ENCODE data around the gene KCNAB3. TPM values are rescaled to one million over a fixed set of nuclear protein-coding genes. Genes with fewer than 3 reads are reported as not detected.

The KCNAB3 gene
- polyA plus RNA-seq, 1 donor from 2014 or later = 5.6 TPM

DNA sequence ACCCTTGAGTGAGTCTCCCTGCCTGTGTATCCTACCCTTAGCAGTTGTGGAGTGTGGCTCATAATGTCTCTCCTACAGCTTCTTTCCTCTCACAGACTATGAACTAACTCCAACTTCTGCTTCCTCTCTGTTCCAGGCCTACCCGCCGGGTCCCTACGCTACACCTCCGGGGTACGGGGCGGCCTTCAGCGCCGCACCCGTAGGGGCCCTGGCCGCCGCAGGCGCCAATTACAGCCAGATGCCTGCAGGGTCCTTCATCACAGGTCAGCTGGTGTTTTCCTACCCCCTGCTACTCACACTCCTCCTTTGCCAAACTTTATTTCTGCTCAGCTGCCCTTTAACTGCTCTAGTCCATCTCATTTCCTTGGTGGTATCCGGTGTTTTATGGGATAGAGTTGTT lies 18.9 kb downstream of the KCNAB3 start:
- no peaks in the 10 kb centered on the region for H3K79me2 ChIP-seq (replicated peaks; ENCODE audit: insufficient read depth, low read length)
- no peaks in the 10 kb centered on the region for H3K36me3 ChIP-seq (ENCODE audit: insufficient read depth, low read length)
- no peak overlapping the region for H3K4me3 ChIP-seq (ENCODE audit: low read length)
- no peaks in the 10 kb centered on the region for H3K9me2 ChIP-seq (ENCODE audit: insufficient read depth, low read length)
- H3K4me2 ChIP-seq (ENCODE audit: low read length) = no peak overlapping the region
- peaks cover 9% of the 10 kb centered on the region for H3F3A ChIP-seq (ENCODE audit: insufficient read depth, low read length, poor library complexity, severe bottlenecking)
- no peak overlapping the region for H3K9ac ChIP-seq (ENCODE audit: low read length)
- H2AFZ ChIP-seq (ENCODE audit: low read depth, low read length) = no peak overlapping the region
- H3K27ac ChIP-seq (ENCODE audit: low read length) = no peak overlapping the region
- TF ChIP-seq EP300 (conservative IDR thresholded peaks at IDR 0.05; ENCODE audit: poor library complexity, severe bottlenecking) = no peak
- no peak for TF ChIP-seq POLR2AphosphoS5 (IDR thresholded peaks at IDR 0.05)
- TF ChIP-seq, protein P1, sequence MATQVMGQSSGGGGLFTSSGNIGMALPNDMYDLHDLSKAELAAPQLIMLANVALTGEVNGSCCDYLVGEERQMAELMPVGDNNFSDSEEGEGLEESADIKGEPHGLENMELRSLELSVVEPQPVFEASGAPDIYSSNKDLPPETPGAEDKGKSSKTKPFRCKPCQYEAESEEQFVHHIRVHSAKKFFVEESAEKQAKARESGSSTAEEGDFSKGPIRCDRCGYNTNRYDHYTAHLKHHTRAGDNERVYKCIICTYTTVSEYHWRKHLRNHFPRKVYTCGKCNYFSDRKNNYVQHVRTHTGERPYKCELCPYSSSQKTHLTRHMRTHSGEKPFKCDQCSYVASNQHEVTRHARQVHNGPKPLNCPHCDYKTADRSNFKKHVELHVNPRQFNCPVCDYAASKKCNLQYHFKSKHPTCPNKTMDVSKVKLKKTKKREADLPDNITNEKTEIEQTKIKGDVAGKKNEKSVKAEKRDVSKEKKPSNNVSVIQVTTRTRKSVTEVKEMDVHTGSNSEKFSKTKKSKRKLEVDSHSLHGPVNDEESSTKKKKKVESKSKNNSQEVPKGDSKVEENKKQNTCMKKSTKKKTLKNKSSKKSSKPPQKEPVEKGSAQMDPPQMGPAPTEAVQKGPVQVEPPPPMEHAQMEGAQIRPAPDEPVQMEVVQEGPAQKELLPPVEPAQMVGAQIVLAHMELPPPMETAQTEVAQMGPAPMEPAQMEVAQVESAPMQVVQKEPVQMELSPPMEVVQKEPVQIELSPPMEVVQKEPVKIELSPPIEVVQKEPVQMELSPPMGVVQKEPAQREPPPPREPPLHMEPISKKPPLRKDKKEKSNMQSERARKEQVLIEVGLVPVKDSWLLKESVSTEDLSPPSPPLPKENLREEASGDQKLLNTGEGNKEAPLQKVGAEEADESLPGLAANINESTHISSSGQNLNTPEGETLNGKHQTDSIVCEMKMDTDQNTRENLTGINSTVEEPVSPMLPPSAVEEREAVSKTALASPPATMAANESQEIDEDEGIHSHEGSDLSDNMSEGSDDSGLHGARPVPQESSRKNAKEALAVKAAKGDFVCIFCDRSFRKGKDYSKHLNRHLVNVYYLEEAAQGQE (IDR thresholded peaks at IDR 0.05; ENCODE audit: borderline replicate concordance) = no peak
- TF ChIP-seq MXI1 (conservative IDR thresholded peaks at IDR 0.05; ENCODE audit: poor library complexity, severe bottlenecking) = no peak
- no peak for TF ChIP-seq TAF1 (IDR thresholded peaks at IDR 0.05; ENCODE audit: low read depth)
- TF ChIP-seq, protein P2, sequence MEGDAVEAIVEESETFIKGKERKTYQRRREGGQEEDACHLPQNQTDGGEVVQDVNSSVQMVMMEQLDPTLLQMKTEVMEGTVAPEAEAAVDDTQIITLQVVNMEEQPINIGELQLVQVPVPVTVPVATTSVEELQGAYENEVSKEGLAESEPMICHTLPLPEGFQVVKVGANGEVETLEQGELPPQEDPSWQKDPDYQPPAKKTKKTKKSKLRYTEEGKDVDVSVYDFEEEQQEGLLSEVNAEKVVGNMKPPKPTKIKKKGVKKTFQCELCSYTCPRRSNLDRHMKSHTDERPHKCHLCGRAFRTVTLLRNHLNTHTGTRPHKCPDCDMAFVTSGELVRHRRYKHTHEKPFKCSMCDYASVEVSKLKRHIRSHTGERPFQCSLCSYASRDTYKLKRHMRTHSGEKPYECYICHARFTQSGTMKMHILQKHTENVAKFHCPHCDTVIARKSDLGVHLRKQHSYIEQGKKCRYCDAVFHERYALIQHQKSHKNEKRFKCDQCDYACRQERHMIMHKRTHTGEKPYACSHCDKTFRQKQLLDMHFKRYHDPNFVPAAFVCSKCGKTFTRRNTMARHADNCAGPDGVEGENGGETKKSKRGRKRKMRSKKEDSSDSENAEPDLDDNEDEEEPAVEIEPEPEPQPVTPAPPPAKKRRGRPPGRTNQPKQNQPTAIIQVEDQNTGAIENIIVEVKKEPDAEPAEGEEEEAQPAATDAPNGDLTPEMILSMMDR (IDR thresholded peaks at IDR 0.05; ENCODE audit: poor library complexity, severe bottlenecking) = no peak
- TF ChIP-seq EZH2 (IDR thresholded peaks at IDR 0.05; ENCODE audit: borderline replicate concordance, insufficient read depth, low read length, poor library complexity, severe bottlenecking) = no peak
- TF ChIP-seq RAD21 (conservative IDR thresholded peaks at IDR 0.05) = no peak
- no peak for TF ChIP-seq SMC3 (conservative IDR thresholded peaks at IDR 0.05; ENCODE audit: poor library complexity)
- no peaks in the 10 kb centered on the region for H3K9me3 ChIP-seq (ENCODE audit: low read length)
- H4K20me1 ChIP-seq (ENCODE audit: insufficient read depth) = peaks cover 6% of the 10 kb centered on the region
- no peaks in the 10 kb centered on the region for H3K27me3 ChIP-seq (ENCODE audit: insufficient read depth, low read depth, low read length)

GRCh38 chr17:7910281-7910680 lies 19.4 kb downstream of the KCNAB3 start:
- peaks cover 8% of the 10 kb centered on the region for H3F3A ChIP-seq (ENCODE audit: insufficient read depth, low read length, poor library complexity, severe bottlenecking)
- H3K9me3 ChIP-seq (ENCODE audit: low read length) = no peaks in the 10 kb centered on the region
- peaks cover 6% of the 10 kb centered on the region for H4K20me1 ChIP-seq (ENCODE audit: insufficient read depth)
- H3K9ac ChIP-seq (ENCODE audit: low read length) = no peak overlapping the region
- H3K4me3 ChIP-seq (ENCODE audit: low read length) = no peak overlapping the region
- no peaks in the 10 kb centered on the region for H3K79me2 ChIP-seq (replicated peaks; ENCODE audit: insufficient read depth, low read length)
- no peaks in the 10 kb centered on the region for H3K27me3 ChIP-seq (ENCODE audit: insufficient read depth, low read depth, low read length)
- no peak overlapping the region for H3K4me2 ChIP-seq (ENCODE audit: low read length)
- no peak for TF ChIP-seq SMC3 (conservative IDR thresholded peaks at IDR 0.05; ENCODE audit: poor library complexity)
- no peaks in the 10 kb centered on the region for H3K36me3 ChIP-seq (ENCODE audit: insufficient read depth, low read length)
- no peaks in the 10 kb centered on the region for H3K9me2 ChIP-seq (ENCODE audit: insufficient read depth, low read length)
- no peak overlapping the region for H3K27ac ChIP-seq (ENCODE audit: low read length)
- H2AFZ ChIP-seq (ENCODE audit: low read depth, low read length) = no peak overlapping the region

GRCh38 chr17:7909089-7909488 lies 20.6 kb downstream of the KCNAB3 start:
- H3K9me2 ChIP-seq (ENCODE audit: insufficient read depth, low read length) = no peaks in the 10 kb centered on the region
- H3K79me2 ChIP-seq (replicated peaks; ENCODE audit: insufficient read depth, low read length) = no peaks in the 10 kb centered on the region
- H3K9ac ChIP-seq (ENCODE audit: low read length) = no peak overlapping the region
- no peaks in the 10 kb centered on the region for H3F3A ChIP-seq (ENCODE audit: insufficient read depth, low read length, poor library complexity, severe bottlenecking)
- no peak overlapping the region for H2AFZ ChIP-seq (ENCODE audit: low read depth, low read length)
- H3K27ac ChIP-seq (ENCODE audit: low read length) = no peak overlapping the region
- no peaks in the 10 kb centered on the region for H3K9me3 ChIP-seq (ENCODE audit: low read length)
- H3K27me3 ChIP-seq (ENCODE audit: insufficient read depth, low read depth, low read length) = no peaks in the 10 kb centered on the region
- H4K20me1 ChIP-seq (ENCODE audit: insufficient read depth) = peaks cover 6% of the 10 kb centered on the region
- no peak for TF ChIP-seq TAF1 (IDR thresholded peaks at IDR 0.05; ENCODE audit: low read depth)
- no peak for TF ChIP-seq POLR2AphosphoS5 (IDR thresholded peaks at IDR 0.05)
- no peak for TF ChIP-seq SMC3 (conservative IDR thresholded peaks at IDR 0.05; ENCODE audit: poor library complexity)
- TF ChIP-seq MXI1 (conservative IDR thresholded peaks at IDR 0.05; ENCODE audit: poor library complexity, severe bottlenecking) = no peak
- no peak for TF ChIP-seq EZH2 (IDR thresholded peaks at IDR 0.05; ENCODE audit: borderline replicate concordance, insufficient read depth, low read length, poor library complexity, severe bottlenecking)
- TF ChIP-seq EP300 (conservative IDR thresholded peaks at IDR 0.05; ENCODE audit: poor library complexity, severe bottlenecking) = no peak
- TF ChIP-seq, protein P1 (IDR thresholded peaks at IDR 0.05; ENCODE audit: borderline replicate concordance) = no peak
- TF ChIP-seq RAD21 (conservative IDR thresholded peaks at IDR 0.05) = no peak
- TF ChIP-seq, protein P2 (IDR thresholded peaks at IDR 0.05; ENCODE audit: poor library complexity, severe bottlenecking) = no peak
- no peak overlapping the region for H3K4me2 ChIP-seq (ENCODE audit: low read length)
- H3K4me3 ChIP-seq (ENCODE audit: low read length) = no peak overlapping the region
- peaks cover 4% of the 10 kb centered on the region for H3K36me3 ChIP-seq (ENCODE audit: insufficient read depth, low read length)
